Epithelial cell of esophagus (primary cell): Measurements from ENCODE around the gene CBX3.

ENCODE experiments used
- DNase-seq: peaks from one replicate; pipeline ENCODE4 v3.0.0; 2010; ENCODE audit warnings: low read depth
- H3K4me3 ChIP-seq: 2 replicates; pipeline ENCODE4 v1.5.1; 2011; ENCODE audit warnings: mild to moderate bottlenecking, low read length, control low read depth
- CTCF ChIP-seq: IDR thresholded peaks from 2 replicates; pipeline ENCODE4 v1.5.1; 2011; ENCODE audit warnings: low read depth, mild to moderate bottlenecking, low read length, control low read depth, inconsistent platforms; ENCODE audit not compliant: insufficient read depth; ENCODE audit errors: missing control alignments

CBX3 gene

GRCh38 chr7:26224359-26224758 is 22.8 kb downstream of the CBX3 start:
- no peak overlapping the region for H3K4me3 ChIP-seq
- no peak for TF ChIP-seq CTCF
- no peak for DNase-seq

GRCh38 chr7:26227987-26228386 is 26.4 kb downstream of the CBX3 start:
- no peak for DNase-seq
- no peak overlapping the region for H3K4me3 ChIP-seq
- no peak for TF ChIP-seq CTCF

GRCh38 chr7:26233902-26234511 is 32.5 kb downstream of the CBX3 start:
- no peak for DNase-seq
- TF ChIP-seq CTCF = no peak
- no peak overlapping the region for H3K4me3 ChIP-seq

GRCh38 chr7:26237035-26237807 is 35.7 kb downstream of the CBX3 start:
- H3K4me3 ChIP-seq = no peak overlapping the region
- peak; percentile 18 for DNase-seq
- no peak for TF ChIP-seq CTCF

- TF ChIP-seq CTCF = no peak
- DNase-seq = no peak
- no peak overlapping the region for H3K4me3 ChIP-seq
Observed at GRCh38 chr7:26238032-26238431, 36.5 kb downstream of the CBX3 start.

GRCh38 chr7:26245150-26245549 is 43.6 kb downstream of the CBX3 start:
- H3K4me3 ChIP-seq = no peak overlapping the region
- no peak for DNase-seq
- no peak for TF ChIP-seq CTCF
